Calu3 (cell line): Measurements from ENCODE around the gene ATG7. TPM values are rescaled to one million over a fixed set of nuclear protein-coding genes. Genes with fewer than 3 reads are reported as not detected.

Experiments used
- BruUV-seq: library from RNA; stranded (reverse); fragments of 400-500 nt; replicated peaks from 2 replicates; lab custom pipeline; 2021; lab: Mats Ljungman, UMichigan
- CTCF ChIA-PET: fragments of 300-600 bp; sonication (Branson Sonifier 250); formaldehyde crosslinking; loops from one replicate; lab custom pipeline; 2022; ENCODE audit warnings: antibody characterized with exemption; lab: Charles Lee
- DNase-seq: peaks from one replicate; pipeline ENCODE4 v3.0.0; 2022
- H3K27ac Mint-ChIP-seq: one replicate; pipeline ENCODE4 v1.8.0; 2022; ENCODE audit warnings: mixed read lengths; ENCODE audit not compliant: unreplicated experiment
- H3K27me3 Mint-ChIP-seq: one replicate; pipeline ENCODE4 v1.8.0; 2022; ENCODE audit warnings: mixed read lengths; ENCODE audit not compliant: unreplicated experiment
- H3K36me3 Mint-ChIP-seq: one replicate; pipeline ENCODE4 v1.8.0; 2022; ENCODE audit warnings: mild to moderate bottlenecking, moderate library complexity, mixed read lengths; ENCODE audit not compliant: insufficient read depth, unreplicated experiment
- H3K4me1 Mint-ChIP-seq: one replicate; pipeline ENCODE4 v1.8.0; 2022; ENCODE audit warnings: mild to moderate bottlenecking, low read depth, mixed read lengths; ENCODE audit not compliant: unreplicated experiment
- H3K4me3 Mint-ChIP-seq: one replicate; pipeline ENCODE4 v1.8.0; 2022; ENCODE audit warnings: mild to moderate bottlenecking, low read depth, moderate library complexity, mixed read lengths; ENCODE audit not compliant: unreplicated experiment
- H3K9me3 Mint-ChIP-seq: one replicate; pipeline ENCODE4 v1.8.0; 2022; ENCODE audit warnings: low read depth, mixed read lengths; ENCODE audit not compliant: unreplicated experiment
- CTCF ChIP-seq: fragments of 200-600 bp; IDR thresholded peaks from one replicate; pipeline ENCODE4 v1.8.0; 2022; ENCODE audit warnings: antibody characterized with exemption; ENCODE audit not compliant: unreplicated experiment
- intact Hi-C: fragments of 100-400 bp; cut with micrococcal nuclease; formaldehyde crosslinking; loops from one replicate; pipeline ENCODE4 v1.10.0; 2022; ENCODE audit not compliant: unreplicated experiment
- total RNA-seq: library from RNA; stranded (reverse); gene quantifications from 2 replicates; pipeline ENCODE4 v1.2.3, GENCODE V29; 2022

The ATG7 gene
- total RNA-seq, 1 experiment from 2014 or later: 37.3 TPM

GRCh38 chr3:11260460-11260859 is 11.7 kb upstream of the ATG7 start:
- Mint-ChIP-seq H3K27me3 (no peaks in the 10 kb centered on the region), H3K36me3 (peaks cover 14% of the 10 kb centered on the region), H3K27ac (no peak overlapping the region), H3K4me1 (no peaks in the 10 kb centered on the region), H3K9me3 (no peaks in the 10 kb centered on the region), H3K4me3 (no peak overlapping the region)
- DNase-seq: no peak
- intact Hi-C loops: no loop called here
- no peak for TF ChIP-seq CTCF
- no TSS peak for BruUV-seq
- CTCF ChIA-PET: no interaction called here

GRCh38 chr3:11269007-11269406 is 3.2 kb upstream of the ATG7 start:
- Mint-ChIP-seq H3K4me3 (no peak overlapping the region), H3K9me3 (no peaks in the 10 kb centered on the region), H3K4me1 (peaks cover 11% of the 10 kb centered on the region), H3K36me3 (peaks cover 17% of the 10 kb centered on the region), H3K27me3 (no peaks in the 10 kb centered on the region), H3K27ac (no peak overlapping the region)
- BruUV-seq: no TSS peak
- CTCF ChIA-PET: no interaction called here
- DNase-seq: no peak
- intact Hi-C loops: no loop called here
- TF ChIP-seq CTCF: no peak

DNA sequence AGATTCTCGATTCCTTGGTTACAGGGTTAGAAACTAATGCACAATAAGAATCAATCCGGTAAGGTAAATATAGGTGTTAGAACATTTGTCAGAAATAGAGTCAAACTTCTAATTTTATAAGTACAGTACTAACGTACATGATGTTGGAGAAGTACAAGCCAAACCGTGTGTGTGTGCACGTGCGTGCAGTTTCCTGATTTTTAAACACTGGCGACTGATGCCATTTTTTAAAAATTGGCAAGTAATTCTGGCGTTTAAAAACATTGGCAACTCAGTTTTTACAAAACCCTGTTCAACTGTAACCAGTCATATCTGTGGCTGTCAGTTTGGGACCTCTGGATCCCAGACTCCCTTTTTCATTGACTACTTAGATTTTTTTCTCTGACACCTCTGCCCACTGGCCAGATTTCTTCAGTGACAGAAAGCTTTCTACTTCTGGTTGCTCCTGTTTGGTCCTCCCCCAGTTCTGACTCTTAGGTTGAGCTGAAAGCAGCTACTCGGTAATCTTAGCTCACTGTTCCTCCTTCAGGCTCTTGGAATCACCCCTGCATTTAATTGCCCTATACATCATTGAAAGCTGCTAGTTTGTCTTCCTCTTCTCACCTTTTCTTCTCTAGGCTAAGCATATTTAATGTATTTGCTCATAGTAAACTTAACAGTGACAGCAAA is 843 bp downstream of the ATG7 start:
- peak overlapping the region; percentile 93 for H3K4me3 Mint-ChIP-seq
- TF ChIP-seq CTCF: no peak
- BruUV-seq: no TSS peak
- no peak for DNase-seq
- H3K27me3 Mint-ChIP-seq: no peaks in the 10 kb centered on the region
- CTCF ChIA-PET: no interaction called here
- H3K27ac Mint-ChIP-seq: peak overlapping the region; percentile 95
- no peaks in the 10 kb centered on the region for H3K9me3 Mint-ChIP-seq
- intact Hi-C loops: no loop called here
- peaks cover 20% of the 10 kb centered on the region for H3K36me3 Mint-ChIP-seq
- peaks cover 35% of the 10 kb centered on the region for H3K4me1 Mint-ChIP-seq

DNA sequence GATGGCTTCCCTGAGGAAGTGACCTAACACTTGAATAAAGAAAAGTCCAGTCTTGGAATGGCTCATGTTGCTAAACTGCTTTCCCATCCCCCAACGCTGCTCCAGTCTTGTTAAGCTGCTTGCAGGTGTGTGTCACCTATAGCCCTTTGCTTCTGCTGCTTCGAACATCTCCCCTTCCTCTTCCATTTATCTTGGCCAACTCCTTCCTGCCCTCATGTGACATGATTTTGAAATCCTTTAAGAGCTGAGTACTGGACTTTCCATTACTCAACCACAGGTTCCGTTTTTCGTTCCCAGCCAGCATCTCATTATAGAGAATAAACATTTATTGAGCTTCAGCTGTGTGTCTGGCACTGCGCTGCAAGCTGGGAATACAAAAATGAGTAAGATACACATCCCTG is 1.7 kb downstream of the ATG7 start:
- BruUV-seq: no TSS peak
- no peak for DNase-seq
- no peaks in the 10 kb centered on the region for H3K27me3 Mint-ChIP-seq
- H3K36me3 Mint-ChIP-seq: peaks cover 20% of the 10 kb centered on the region
- peaks cover 35% of the 10 kb centered on the region for H3K4me1 Mint-ChIP-seq
- H3K4me3 Mint-ChIP-seq: peak overlapping the region; percentile 93
- no peak for TF ChIP-seq CTCF
- H3K27ac Mint-ChIP-seq: no peak overlapping the region
- H3K9me3 Mint-ChIP-seq: no peaks in the 10 kb centered on the region
- intact Hi-C loops: no loop called here
- CTCF ChIA-PET: no interaction called here
